ENCODE measurements around the gene FGR.
"Not testable (repeated sequence)": the region's sequence is repeated elsewhere in the genome, so short reads cannot be mapped to it uniquely, and the experiment has no call there.

FGR gene

GRCh38 chr1:27661412-27662075 is 26.6 kb upstream of the FGR start:
- no peak overlapping the region for H3K27ac ChIP-seq
- DNase-seq (ENCODE audit: low read depth, low spot score), result no peak

DNA sequence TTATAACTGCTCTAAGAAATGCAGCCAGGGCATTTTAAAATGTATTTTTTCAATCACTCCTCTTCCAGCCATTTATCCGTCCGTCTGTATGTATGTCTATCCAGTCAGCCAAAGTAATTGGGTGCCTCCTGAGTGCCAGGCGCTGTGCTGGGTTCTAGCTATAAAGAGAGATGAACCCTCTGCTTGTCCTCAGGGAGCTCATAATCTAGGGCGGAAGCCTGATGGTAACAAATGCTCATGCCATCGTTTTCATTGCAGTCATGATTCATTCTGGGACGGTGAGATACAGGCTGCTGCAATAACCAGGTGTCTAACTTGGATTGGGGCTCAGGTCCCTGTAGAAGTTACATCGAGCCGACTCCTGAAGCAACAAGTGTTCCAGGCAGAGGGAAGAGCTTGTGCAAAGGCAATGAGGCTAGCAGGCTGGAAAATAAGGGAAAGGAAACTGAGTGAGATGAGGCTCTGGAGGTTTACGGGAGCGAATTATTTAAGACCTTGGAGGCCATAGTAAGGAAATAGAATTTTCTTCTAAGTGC is 25.4 kb upstream of the FGR start:
- peak overlapping the region; percentile 87 for H3K27ac ChIP-seq
- DNase-seq (ENCODE audit: low read depth, low spot score), result no peak

GRCh38 chr1:27659497-27660299 is 24.7 kb upstream of the FGR start:
- DNase-seq (ENCODE audit: low read depth, low spot score), result no peak
- peak overlapping the region; percentile 87 for H3K27ac ChIP-seq

DNA sequence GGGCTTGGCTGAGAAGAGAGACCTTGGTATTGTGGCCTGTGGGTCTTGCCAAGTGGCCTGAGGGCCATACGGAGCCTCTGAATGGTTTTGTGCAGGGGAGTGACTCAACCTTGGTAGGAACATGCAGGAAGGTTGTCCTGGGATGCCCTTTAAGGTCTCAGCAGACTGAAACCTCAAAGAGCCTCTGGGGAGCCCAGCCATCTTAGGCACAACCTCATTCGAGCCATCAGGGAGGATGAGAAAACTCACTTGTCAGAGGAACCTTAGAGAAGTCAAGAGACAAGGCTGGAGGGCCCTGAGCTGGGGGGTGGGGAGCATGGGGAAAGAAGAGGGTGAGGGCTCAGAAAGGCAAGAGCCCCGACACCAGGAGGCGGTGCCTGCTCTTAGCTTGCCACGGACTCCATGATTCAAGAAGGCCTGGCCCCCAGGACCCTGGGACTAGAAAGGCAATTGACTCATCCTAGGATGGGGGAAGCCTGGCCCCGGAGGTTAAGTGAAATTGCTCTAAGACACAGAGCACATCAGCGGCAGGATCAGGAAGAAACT is 24.0 kb upstream of the FGR start:
- peak; percentile 68 for DNase-seq (ENCODE audit: low read depth, low spot score)
- peak overlapping the region; percentile 87 for H3K27ac ChIP-seq

DNA sequence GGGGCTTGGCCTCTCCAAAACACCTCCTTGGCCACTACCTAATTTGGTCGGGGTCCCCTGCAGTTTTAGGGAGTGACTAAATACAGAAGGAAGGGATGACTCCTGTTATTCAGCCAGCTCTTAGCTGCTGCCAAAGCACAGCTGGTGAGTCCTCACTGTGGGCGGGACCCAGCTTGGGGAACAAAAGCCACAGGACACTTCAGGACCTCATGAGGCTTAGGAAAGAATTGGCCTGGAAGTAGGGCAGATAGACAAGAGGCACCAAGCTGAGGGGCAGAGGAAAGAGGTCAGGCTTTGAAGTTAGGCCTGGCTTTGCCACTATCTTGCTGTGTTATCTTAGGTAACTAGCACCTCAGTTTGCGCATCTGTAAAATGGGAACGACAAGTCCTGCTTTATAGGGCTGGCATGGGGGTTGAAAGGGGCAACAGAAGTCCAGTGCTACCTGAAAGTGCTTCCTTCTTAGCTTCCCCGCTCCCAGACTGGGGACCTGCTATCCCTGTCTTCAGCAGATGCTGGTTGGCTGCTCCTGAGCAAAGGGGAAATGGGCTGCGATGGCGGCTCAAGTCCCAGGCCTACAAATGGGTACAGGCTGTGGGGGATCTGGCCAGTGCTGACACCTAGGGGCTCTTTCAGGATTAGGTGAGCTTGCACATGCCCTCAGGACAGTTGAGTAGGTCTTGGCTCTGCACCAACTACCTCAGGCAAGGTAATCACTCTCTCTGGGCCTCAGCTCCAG is 21.3 kb upstream of the FGR start:
- DNase-seq (ENCODE audit: low read depth, low spot score), result no peak
- no peak overlapping the region for H3K27ac ChIP-seq

GRCh38 chr1:27655151-27655937 is 20.4 kb upstream of the FGR start:
- H3K27ac ChIP-seq, result no peak overlapping the region
- no peak for DNase-seq (ENCODE audit: low read depth, low spot score)

- no peak overlapping the region for H3K27ac ChIP-seq
- no peak for DNase-seq (ENCODE audit: low read depth, low spot score)
These were observed 17.3 kb upstream of the FGR start for GRCh38 chr1:27652111-27652864.

DNA sequence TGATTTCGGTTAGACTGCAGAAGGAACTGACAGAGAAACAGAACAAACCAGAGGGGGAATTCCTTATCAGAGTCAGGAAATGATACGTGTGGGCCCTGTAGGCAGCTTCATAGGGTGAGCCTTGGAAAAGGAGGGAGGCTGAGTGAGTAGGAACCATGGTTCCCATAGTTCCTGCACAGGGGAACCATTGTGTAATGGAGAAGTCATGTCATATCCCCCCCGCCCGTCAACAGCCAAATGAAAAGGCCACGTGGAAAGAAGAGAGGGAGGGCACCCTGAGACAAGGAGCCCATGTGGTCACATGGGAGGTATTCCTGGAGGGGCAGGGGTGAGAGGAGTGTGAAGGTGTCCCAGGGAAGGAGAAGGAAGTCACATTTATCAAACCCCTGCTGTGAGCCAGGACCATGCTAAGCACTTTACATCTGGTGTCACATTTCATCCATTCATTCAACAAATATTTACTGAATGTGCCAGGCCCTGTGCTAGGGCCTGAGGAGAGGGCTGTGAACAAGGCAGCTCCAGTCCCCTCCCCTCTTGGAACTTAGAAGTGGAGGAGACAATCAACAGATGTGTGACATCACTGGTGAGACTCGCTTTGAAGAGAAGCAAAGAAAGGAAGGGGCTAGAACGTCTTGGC is 15.7 kb upstream of the FGR start:
- peak overlapping the region; percentile 11 for H3K27ac ChIP-seq
- no peak for DNase-seq (ENCODE audit: low read depth, low spot score)

DNA sequence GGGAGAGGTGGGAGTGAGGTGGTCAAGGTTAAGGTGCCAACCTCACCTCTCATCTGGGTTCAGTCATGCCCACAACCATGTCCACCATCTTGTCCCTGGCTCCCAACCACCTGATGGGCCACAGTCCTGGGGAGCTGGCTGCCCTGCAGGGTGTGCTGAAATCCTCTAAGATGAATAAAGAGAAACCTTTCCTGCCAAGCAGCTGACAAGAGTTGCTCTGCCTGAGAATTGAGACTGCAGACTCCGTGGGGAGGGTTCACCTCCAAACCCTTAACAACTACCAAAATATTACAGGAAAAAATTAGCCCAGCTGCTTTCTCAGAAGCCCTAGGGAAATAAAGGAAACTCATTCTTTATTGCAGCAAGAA is 15.2 kb upstream of the FGR start:
- DNase-seq (ENCODE audit: low read depth, low spot score), result no peak
- peak overlapping the region; percentile 11 for H3K27ac ChIP-seq

DNA sequence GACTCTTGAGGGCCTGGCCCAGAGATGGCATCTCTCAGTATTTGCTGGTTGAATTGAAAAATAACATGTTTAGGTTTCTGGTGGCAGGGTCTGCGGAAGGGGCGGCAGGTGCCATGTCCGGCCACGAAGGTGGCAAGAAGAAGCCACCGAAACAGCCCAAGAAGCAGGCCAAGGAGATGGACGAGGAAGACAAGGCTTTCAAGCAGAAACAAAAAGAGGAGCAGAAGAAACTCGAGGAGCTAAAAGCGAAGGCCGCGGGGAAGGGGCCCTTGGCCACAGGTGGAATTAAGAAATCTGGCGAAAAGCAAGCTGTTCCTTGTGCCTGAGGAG is 14.3 kb upstream of the FGR start:
- no peak for DNase-seq (ENCODE audit: low read depth, low spot score)
- no peak overlapping the region for H3K27ac ChIP-seq

DNA sequence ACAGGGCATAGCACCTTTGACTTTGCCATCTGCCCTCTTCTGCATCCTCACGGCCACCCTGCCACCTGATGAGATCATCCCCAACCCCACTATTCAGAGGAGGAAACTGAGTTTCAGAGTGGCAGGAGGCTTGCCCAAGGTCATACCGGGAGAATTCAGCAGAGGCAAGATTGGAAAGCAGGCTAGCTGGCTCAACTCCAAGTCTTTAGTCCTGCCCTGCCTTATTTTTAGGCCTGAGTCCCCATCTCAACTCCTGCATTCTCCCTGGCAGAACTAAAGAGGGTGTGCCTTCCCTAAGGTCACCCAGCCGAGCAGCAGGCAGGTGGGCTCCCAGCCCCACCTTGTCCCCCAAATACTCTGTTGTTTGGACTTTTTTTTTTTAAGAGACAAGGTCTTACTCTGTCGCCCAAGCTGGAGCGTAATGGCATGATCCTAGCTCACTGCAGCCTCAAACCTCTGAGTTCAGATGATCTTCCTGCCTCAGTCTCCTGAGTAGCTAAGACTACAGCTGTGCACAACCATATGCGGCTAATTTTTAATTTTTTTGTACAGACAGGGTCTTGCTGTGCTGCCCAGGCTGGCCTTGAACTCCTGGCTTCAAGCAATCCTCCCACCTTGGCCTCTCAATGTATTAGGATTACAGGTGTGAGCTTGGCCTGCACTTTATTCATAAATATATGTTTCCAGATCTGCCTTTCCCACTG is 13.8 kb upstream of the FGR start:
- no peak for DNase-seq (ENCODE audit: low read depth, low spot score)
- H3K27ac ChIP-seq, result no peak overlapping the region

GRCh38 chr1:27647328-27647727 is 12.3 kb upstream of the FGR start:
- no peak for DNase-seq (ENCODE audit: low read depth, low spot score)
- no peak overlapping the region for H3K27ac ChIP-seq

- H3K27ac ChIP-seq, result no peak overlapping the region
- DNase-seq (ENCODE audit: low read depth, low spot score), result no peak
These were observed 11.7 kb upstream of the FGR start for GRCh38 chr1:27646676-27647075.

DNA sequence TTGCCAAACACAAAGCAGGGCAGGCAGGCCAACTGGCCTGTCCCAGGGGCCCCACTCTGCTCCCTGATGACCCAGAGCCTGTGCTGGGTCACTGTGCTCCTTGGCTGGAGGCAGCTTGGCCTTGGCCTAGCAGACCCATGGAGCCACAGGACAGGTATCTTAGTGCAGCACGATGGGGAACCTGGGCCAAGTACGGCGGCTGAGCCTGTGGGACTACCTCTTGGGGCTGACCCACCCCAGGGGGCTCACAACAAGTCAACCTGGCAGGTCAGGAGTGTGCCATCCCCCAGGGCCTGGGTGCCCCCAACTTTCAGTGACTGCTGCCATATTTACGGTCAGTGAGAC is 10.1 kb upstream of the FGR start:
- DNase-seq (ENCODE audit: low read depth, low spot score), result no peak

GRCh38 chr1:27644369-27645070 is 9.5 kb upstream of the FGR start:
- H3K27ac ChIP-seq, result no peak overlapping the region
- no peak for DNase-seq (ENCODE audit: low read depth, low spot score)

More for the DNA sequence above, 10.1 kb upstream of the FGR start:
- no peak overlapping the region for H3K27ac ChIP-seq

- no peak for DNase-seq (ENCODE audit: low read depth, low spot score)
- H3K27ac ChIP-seq, result no peak overlapping the region
These were observed 8.8 kb upstream of the FGR start for GRCh38 chr1:27643600-27644368.

DNA sequence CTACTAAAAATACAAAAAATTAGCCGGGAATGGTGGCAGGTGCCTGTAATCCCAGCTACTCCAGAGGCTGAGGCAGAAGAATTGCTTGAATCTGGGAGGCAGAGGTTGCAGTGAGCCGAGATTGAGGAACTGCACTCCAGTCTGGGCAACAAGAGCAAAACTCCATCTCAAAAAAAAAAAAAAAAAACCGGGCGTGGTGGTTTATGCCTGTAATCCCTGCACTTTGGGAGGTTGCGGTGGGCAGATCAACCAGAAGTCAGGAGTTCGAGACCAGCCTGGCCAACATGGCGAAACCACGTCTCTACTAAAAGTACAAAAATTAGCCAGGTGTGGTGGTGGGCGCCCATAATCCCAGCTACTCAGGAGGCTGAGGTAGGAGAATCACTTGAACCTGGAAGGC is 5.5 kb upstream of the FGR start:
- H3K27ac ChIP-seq; DNase-seq (ENCODE audit: low read depth, low spot score): not testable (repeated sequence)
